Muscle layer of duodenum (tissue), 2 donors: ENCODE results near the gene PTPN14.

Source experiments
- H3K27ac ChIP-seq: one replicate; pipeline ENCODE4 v1.7.0; 2013; ENCODE audit warnings: mild to moderate bottlenecking, low read length
- H3K27me3 ChIP-seq: one replicate; pipeline ENCODE4 v1.7.0; 2013; ENCODE audit warnings: low read depth, mild to moderate bottlenecking, control low read depth, low read length
- H3K36me3 ChIP-seq, 2 donors: one replicate each; pipeline ENCODE4 v1.7.0; 2013; ENCODE audit warnings: low read length in 2 of 2, control low read depth in 1 of 2, mild to moderate bottlenecking in 1 of 2; ENCODE audit not compliant: insufficient read depth in 2 of 2, control insufficient read depth in 1 of 2
- H3K4me1 ChIP-seq, 2 donors: one replicate each; pipeline ENCODE4 v1.7.0; 2013; ENCODE audit warnings: low read length in 2 of 2, mild to moderate bottlenecking in 2 of 2, control low read depth in 1 of 2, moderate library complexity in 1 of 2; ENCODE audit not compliant: insufficient read depth in 2 of 2, control insufficient read depth in 1 of 2
- H3K4me3 ChIP-seq, 2 donors: one replicate each; pipeline ENCODE4 v1.7.0; 2013; ENCODE audit warnings: low read length in 2 of 2, low read depth in 1 of 2, mild to moderate bottlenecking in 1 of 2
- H3K9me3 ChIP-seq, 2 donors: one replicate each; pipeline ENCODE4 v1.7.0; 2013; ENCODE audit warnings: low read length in 2 of 2, control low read depth in 1 of 2, mild to moderate bottlenecking in 1 of 2; ENCODE audit not compliant: control insufficient read depth in 1 of 2
- donor health status: healthy.

The PTPN14 gene

DNA sequence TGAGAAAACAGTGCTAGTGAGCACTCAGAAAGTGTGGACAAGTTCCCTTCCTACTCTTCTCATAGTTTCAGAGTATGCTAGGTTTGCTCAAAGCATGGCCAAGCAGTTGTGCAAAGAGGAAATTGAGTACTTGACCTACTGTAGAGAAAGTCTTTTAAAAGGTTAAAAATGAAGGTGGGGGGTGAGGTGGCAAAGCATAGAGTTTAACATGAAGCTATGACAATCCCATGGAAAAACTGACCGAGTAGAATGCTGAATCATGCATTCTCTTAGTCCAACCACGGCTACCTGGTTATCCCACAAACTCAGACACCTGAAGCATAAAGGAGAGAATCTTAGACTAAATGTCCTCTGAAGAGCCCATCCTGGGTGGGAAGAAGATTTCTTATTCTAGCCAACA is 79.9 kb downstream of the PTPN14 start:
- Histone ChIP-seq H3K36me3 (no peaks in the 10 kb centered on the region), H3K4me3 (no peak overlapping the region), H3K9me3 (no peaks in the 10 kb centered on the region), H3K4me1 (peaks cover 0 to 15% of the 10 kb centered on the region in 2 donors), H3K27ac (no peak overlapping the region), H3K27me3 (no peaks in the 10 kb centered on the region)

- Histone ChIP-seq H3K27me3 (no peaks in the 10 kb centered on the region), H3K9me3 (no peaks in the 10 kb centered on the region), H3K4me1 (peaks cover 0 to 7% of the 10 kb centered on the region in 2 donors), H3K36me3 (no peaks in the 10 kb centered on the region), H3K4me3 (no peak overlapping the region), H3K27ac (no peak overlapping the region)
Observed at GRCh38 chr1:214470132-214470531, 81.3 kb downstream of the PTPN14 start.

- Histone ChIP-seq H3K27ac (no peak overlapping the region), H3K9me3 (no peaks in the 10 kb centered on the region), H3K27me3 (no peaks in the 10 kb centered on the region), H3K4me3 (no peak overlapping the region), H3K36me3 (no peaks in the 10 kb centered on the region), H3K4me1 (peaks cover 0 to 7% of the 10 kb centered on the region in 2 donors)
Observed at GRCh38 chr1:214469290-214469689, 82.1 kb downstream of the PTPN14 start.

- H3K4me3 ChIP-seq: no peak overlapping the region
- peaks cover 0 to 4% of the 10 kb centered on the region in 2 donors for H3K4me1 ChIP-seq
- H3K9me3 ChIP-seq: no peaks in the 10 kb centered on the region
- H3K36me3 ChIP-seq: no peaks in the 10 kb centered on the region
- no peaks in the 10 kb centered on the region for H3K27me3 ChIP-seq
- no peak overlapping the region for H3K27ac ChIP-seq
Observed at GRCh38 chr1:214467078-214467585, 84.3 kb downstream of the PTPN14 start.

- Histone ChIP-seq H3K9me3 (no peaks in the 10 kb centered on the region), H3K4me1 (peaks cover 0 to 4% of the 10 kb centered on the region in 2 donors), H3K27me3 (no peaks in the 10 kb centered on the region), H3K27ac (no peak overlapping the region), H3K4me3 (no peak overlapping the region), H3K36me3 (no peaks in the 10 kb centered on the region)
Observed at GRCh38 chr1:214466403-214467077, 84.9 kb downstream of the PTPN14 start.

- H3K4me1 ChIP-seq: peaks cover 0 to 4% of the 10 kb centered on the region in 2 donors
- no peak overlapping the region for H3K27ac ChIP-seq
- H3K27me3 ChIP-seq: no peaks in the 10 kb centered on the region
- H3K4me3 ChIP-seq: no peak overlapping the region
- no peaks in the 10 kb centered on the region for H3K36me3 ChIP-seq
- no peaks in the 10 kb centered on the region for H3K9me3 ChIP-seq
Observed at GRCh38 chr1:214464445-214465287, 86.7 kb downstream of the PTPN14 start.

DNA sequence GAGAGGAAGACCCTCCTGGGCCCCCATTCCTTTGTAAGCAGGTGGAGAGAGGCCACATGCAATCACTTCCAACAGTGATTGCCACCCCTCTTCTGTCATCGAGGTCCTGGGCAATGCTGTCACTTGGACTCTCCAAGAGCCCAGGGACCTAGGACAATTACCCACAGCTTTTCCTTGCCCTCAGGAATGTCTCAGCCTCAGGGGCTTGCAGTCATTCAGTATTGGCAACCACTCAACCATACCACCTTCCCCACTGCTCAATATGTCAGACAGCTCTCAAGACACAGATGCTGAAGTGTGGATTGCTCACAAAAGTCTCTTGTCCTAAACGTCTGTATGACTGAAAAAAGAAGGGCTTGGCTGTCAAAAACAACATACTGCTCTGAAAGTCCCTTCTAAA is 87.8 kb downstream of the PTPN14 start:
- H3K36me3 ChIP-seq: no peaks in the 10 kb centered on the region
- no peaks in the 10 kb centered on the region for H3K27me3 ChIP-seq
- H3K4me1 ChIP-seq: peaks cover 0 to 4% of the 10 kb centered on the region in 2 donors
- no peaks in the 10 kb centered on the region for H3K9me3 ChIP-seq
- H3K4me3 ChIP-seq: no peak overlapping the region
- no peak overlapping the region for H3K27ac ChIP-seq

DNA sequence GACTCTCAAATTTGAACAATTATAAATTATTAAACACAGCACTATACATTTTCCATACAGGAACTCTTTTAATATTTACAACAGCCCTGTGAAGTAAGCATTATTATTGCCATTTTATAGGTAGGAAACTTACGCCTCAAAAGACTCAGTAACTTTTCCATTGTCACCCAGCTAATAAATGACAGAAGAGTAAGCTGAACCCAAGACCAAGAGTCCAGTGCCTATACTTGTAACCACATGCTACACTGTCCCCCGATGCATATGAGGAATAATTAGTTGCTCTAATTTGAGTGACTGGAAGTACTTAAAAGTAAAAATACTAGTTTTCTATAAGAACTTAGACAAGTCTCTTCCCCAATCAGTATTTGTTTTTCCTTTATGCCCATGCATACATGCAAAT is 88.5 kb downstream of the PTPN14 start:
- Histone ChIP-seq H3K27ac (no peak overlapping the region), H3K9me3 (no peaks in the 10 kb centered on the region), H3K4me3 (no peak overlapping the region), H3K27me3 (no peaks in the 10 kb centered on the region), H3K36me3 (no peaks in the 10 kb centered on the region), H3K4me1 (peaks cover 0 to 4% of the 10 kb centered on the region in 2 donors)

DNA sequence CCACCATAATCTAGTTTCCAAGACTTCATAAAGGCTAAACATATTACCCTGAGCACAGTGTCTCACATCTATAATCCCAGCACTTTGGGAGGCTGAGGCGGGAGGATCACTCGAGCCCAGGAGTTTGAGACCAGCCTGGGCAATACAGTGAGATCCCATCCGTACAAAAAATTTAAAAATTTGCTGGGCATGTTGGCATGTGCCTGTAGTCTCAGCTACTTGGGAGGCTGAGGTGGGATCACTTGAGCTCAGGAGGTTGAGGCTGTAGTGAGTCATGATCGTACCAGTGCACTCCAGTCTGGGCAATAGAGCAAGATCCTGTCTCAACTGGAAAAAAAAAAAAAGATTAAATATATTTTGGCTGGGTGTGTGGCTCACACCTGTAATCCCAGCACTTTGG is 90.1 kb downstream of the PTPN14 start:
- Histone ChIP-seq H3K4me1 (no peaks in the 10 kb centered on the region), H3K27me3 (no peaks in the 10 kb centered on the region), H3K27ac (no peak overlapping the region), H3K36me3 (no peaks in the 10 kb centered on the region), H3K4me3 (no peak overlapping the region), H3K9me3 (no peaks in the 10 kb centered on the region)

GRCh38 chr1:214460304-214460916 is 91.0 kb downstream of the PTPN14 start:
- no peaks in the 10 kb centered on the region for H3K9me3 ChIP-seq
- no peak overlapping the region for H3K27ac ChIP-seq
- no peak overlapping the region for H3K4me3 ChIP-seq
- H3K36me3 ChIP-seq: no peaks in the 10 kb centered on the region
- H3K27me3 ChIP-seq: no peaks in the 10 kb centered on the region
- no peaks in the 10 kb centered on the region for H3K4me1 ChIP-seq

DNA sequence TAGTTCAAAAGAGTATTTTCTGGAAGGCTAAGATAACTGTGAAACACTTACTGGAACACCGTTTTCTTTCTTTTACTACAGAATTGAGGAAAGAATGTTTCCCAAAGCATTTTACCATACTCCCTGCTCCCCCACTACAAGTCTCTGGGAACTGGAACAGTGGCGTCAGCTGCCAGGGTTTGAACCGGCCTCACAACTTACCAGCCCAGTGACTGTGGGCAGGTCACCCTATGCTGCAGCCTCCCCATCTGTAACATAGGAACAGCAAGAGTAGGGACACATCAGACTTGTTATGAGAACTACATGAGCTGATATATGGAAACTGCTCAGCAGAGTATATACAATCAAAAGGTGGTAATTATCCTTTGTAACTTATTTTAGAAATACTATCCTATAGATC is 91.5 kb downstream of the PTPN14 start:
- H3K27ac ChIP-seq: no peak overlapping the region
- no peaks in the 10 kb centered on the region for H3K27me3 ChIP-seq
- no peak overlapping the region for H3K4me3 ChIP-seq
- H3K4me1 ChIP-seq: peaks cover 0 to 3% of the 10 kb centered on the region in 2 donors
- H3K36me3 ChIP-seq: no peaks in the 10 kb centered on the region
- H3K9me3 ChIP-seq: no peaks in the 10 kb centered on the region
